Measurements from ENCODE around the gene EEF1AKMT3. TPM values are rescaled to one million over a fixed set of nuclear protein-coding genes. Genes with fewer than 3 reads are reported as not detected.

Gene EEF1AKMT3
- total and polyA plus RNA-seq, 9 of the 15 experiments (the other 6 are each of a cell fraction or from before 2014, with no cell fraction given) = 4.1 to 17.2 (median 7.9) TPM

GRCh38 chr12:57744194-57744776, 28.1 kb upstream of the EEF1AKMT3 start (continued):
- TF ChIP-seq SMAD3 (CRISPR knock-in tag; conservative IDR thresholded peaks at IDR 0.05) (no peak), STAT6 (CRISPR knock-in tag; IDR thresholded peaks at IDR 0.05) (no peak), ZNF121 (CRISPR knock-in tag; conservative IDR thresholded peaks at IDR 0.05) (no peak), POLR2AphosphoS2 (IDR thresholded peaks at IDR 0.05; ENCODE audit: low read length) (no peak), KDM2B (CRISPR knock-in tag; IDR thresholded peaks at IDR 0.05) (no peak), USF2 (CRISPR knock-in tag; IDR thresholded peaks at IDR 0.05) (no peak), TEAD4 (IDR thresholded peaks at IDR 0.05; ENCODE audit: low read length) (no peak), TEAD4 (CRISPR knock-in tag; IDR thresholded peaks at IDR 0.05; ENCODE audit: borderline replicate concordance) (no peak), ARID4B (CRISPR knock-in tag; IDR thresholded peaks at IDR 0.05) (no peak), CBX3 (IDR thresholded peaks at IDR 0.05; ENCODE audit: borderline replicate concordance in 1 of 2, low read length in 2 of 2) (0 out of 3 replicates have a peak, but pooled peaks of 1 of the 2 experiments have one; percentile 44), STAT5A (IDR thresholded peaks at IDR 0.05; ENCODE audit: borderline replicate concordance, low read length) (no peak), EHMT2 (IDR thresholded peaks at IDR 0.05) (no peak), ZFP91 (CRISPR knock-in tag; IDR thresholded peaks at IDR 0.05) (0 out of 2 replicates have a peak, but pooled peaks have one; percentile 29), ZNF586 (CRISPR knock-in tag; conservative IDR thresholded peaks at IDR 0.05) (no peak), PHF8 (IDR thresholded peaks at IDR 0.05; ENCODE audit: borderline replicate concordance, low read length) (peak; percentile 60; the same call in 1 of the 2 replicates), ETS2 (tag; IDR thresholded peaks at IDR 0.05; ENCODE audit: borderline replicate concordance, poor library complexity, severe bottlenecking) (no peak), ZNF174 (CRISPR knock-in tag; IDR thresholded peaks at IDR 0.05) (no peak)

Data from K562 (cell line).